Effector CD4-positive, alpha-beta T cell (primary cell): ENCODE measurements around the gene C1QBP.
"Not testable (repeated sequence)": the region's sequence is repeated elsewhere in the genome, so short reads cannot be mapped to it uniquely, and the experiment has no call there.

Experiments used
- DNase-seq: peaks from one replicate; pipeline ENCODE4 v3.0.0-alpha.2; 2020

The C1QBP gene

GRCh38 chr17:5431949-5432556, 6.9 kb downstream of the C1QBP start:
- no peak for DNase-seq

DNA sequence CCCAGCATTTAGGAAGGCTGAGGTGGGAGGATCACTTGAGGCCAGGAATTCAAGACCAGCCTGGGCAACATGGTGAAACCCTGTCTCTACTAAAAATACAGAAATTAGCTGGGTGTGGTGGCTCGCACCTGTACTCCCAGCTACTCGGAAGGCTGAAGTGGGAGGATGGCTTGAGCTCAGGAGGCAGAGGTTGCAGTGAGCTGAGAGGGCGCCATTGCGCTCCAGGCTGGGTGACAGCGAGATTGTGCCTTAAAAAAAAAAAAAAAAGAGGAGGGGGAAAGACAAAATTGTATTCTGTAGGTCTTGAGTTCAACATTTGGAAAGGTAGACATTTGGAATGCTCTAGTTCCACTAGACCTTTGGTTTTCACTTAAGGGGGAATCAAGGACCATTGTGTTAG, 7.7 kb downstream of the C1QBP start:
- not testable (repeated sequence) for DNase-seq

DNA sequence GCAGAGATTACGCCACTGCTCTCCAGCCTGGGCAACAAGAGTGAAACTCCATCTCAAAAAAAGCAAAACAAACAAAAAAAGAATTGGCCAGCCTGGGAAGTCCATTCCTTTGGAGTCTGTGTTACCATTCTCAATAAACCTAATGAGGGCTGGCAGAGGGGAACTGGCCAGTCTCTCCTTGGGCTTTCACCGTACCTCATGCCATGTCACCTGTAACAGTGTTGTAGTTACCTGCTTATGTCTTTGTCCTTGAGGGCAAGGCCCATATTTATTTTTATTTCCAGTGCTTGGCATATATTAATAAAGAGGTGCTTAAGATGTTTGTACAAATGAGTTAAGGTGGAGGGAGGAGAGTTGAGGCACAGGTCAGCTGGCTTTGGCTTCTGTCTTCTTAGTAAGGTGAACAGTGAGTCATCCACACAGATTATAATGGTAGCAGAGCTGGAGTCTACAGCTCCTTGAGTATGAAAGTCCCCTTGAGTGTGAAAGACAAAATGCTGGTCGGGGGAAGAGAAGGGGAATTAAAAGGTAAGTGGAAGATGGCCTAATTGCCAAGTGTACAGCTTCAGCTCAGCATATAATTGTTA, 8.4 kb downstream of the C1QBP start:
- DNase-seq, result no peak

- DNase-seq, result no peak
Observed at GRCh38 chr17:5429191-5429887, 9.6 kb downstream of the C1QBP start.

DNA sequence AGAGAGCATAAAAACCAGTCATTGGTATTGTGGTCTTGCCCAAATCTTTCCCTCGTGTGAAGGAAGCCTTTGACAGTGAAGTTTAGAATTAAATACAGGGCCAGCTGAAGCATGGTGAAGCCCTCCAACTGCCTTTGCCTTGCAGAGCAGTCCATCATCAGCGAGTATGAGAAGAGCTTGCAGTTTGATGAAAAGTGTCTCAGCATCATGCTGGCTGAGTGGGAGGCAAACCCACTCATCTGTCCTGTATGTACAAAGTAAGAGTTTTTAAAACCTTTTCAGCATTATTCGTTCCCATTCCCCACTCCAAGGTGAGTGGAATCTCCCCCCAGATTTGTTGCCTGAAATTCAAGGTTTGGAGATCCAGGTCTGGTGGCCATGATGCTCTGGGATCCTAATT, 13.1 kb downstream of the C1QBP start:
- DNase-seq, result no peak

DNA sequence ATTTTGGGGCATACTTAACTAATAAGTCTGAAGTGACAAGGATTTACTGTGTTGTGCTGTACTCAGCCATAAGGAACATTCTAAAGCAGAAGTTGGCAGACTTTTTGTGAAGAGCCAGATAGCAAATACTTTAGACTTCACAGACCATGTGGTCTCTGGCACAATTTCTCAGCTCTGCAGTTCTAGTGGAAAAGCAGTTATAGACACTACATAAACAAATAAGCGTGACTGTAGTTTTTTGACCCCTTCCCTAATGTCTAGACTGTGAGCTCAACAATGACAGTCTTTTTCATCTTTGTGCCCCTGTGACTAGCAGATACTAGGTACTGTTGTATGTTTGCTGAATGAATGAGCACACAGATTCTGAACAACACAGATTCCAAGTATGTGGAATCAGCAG, 14.0 kb downstream of the C1QBP start:
- no peak for DNase-seq

- no peak for DNase-seq
Observed at GRCh38 chr17:5422505-5422904, 16.4 kb downstream of the C1QBP start.

DNA sequence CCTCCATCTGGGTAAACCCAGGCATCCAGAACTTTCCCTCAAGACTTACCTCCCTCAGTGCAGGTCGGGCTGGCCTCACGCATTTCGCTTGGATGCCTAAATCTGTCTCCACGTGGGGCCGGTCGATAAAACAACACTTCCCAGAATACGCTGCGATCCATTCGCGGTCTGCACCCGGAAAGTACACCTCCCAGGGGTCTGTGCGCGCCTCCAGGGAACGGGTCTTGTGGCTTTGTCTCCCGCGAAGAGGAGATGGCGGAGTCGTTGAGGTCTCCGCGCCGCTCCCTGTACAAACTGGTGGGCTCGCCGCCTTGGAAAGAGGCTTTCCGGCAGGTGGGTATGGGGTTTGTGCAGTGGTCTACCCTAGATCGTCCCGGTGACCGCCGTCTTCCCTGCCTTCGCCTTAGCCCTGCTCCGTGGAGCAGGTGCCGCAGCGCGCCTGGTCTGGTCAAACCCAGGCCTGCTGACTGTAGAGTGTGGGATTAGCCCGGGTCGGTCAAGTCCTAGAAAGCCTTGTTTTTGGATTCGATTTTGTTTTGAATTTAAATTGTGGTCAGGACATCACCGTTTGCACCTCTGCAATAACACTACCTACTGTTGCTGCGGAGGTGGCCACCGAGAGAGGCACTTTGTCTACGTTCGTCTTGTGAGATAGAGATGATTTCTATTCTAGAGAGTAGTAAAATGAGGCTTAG, 18.8 kb downstream of the C1QBP start, which contains the start of gene RPAIN:
TSS of gene RPAIN (plus strand) at position 224 of the 695 bp plus-strand sequence. CDS start at position 253, 29 bp downstream.
- DNase-seq, result peak; percentile 85

DNA sequence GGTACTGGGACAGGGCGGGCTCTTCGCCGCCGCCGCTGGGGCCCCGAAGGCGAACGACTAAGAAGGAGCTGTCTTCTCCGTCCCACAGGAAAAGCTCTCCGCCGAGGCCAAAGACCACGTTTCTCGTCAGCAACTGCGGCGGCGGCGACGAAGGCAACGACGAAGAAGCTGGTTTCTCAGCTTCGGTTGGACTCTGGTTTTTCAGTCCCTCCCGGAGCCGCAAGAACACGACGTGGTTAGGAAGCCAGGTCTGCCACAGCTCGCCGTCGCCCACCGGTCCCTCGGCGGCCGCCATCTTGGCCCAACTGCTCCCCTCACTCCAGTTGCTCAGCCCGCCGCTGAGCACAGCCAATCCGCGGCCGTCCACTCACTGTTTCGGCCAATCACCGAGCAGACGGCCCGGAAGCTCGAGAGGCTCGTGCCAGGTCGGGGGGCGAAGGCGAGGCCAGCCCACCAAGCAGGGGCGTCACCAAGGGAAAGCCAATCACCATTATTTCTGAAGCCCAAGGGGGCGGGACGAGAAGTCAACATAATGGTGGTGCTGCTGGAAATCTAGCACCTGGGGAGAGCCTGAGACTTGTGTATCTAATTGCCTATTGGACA, 19.5 kb downstream of the C1QBP start, which contains the start of gene NUP88:
TSS of gene NUP88 (minus strand) at position 307 of the 603 bp plus-strand sequence. CDS start at position 295, 12 bp downstream.
- peak; percentile 93 for DNase-seq

GRCh38 chr17:5418858-5419355, 20.0 kb downstream of the C1QBP start:
- DNase-seq, result peak; percentile 62

DNA sequence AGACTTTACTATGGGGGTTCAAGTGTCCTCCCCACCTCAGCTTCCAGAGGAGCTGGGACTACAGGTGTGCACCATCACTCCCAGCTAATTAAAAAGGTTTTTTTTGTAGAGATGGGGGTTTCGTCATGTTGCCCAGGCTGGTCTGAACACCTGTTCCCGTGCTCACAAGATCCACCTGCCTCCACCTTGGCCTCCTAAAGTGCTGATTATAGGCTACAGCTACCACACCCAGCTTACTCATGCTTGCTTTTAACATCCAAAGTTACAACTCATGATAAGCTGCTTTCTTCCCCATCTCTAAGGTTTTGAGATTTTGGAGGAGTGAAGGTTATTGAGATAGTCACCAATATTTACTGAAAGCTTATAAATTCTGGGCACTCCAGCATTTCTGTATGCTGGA, 22.1 kb downstream of the C1QBP start:
- DNase-seq, result no peak

DNA sequence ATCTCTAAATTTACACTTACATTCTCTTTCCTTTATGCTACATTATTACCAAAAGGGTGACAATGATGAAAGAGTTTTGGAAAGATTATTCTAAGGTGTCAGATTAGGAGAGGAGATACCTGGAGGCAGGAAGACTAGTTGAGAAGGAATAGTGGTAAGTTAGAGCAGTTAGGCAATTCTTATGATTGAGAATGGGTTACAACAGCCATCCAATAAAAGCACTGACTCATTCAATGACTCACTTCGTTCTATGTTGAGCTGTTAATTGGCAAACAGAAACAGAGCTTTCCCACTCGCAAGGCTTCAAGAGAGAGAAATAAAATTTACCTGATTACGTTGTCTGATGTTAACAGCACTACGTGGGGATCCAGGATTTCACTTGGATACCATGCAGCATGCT, 25.3 kb downstream of the C1QBP start:
- DNase-seq, result no peak

DNA sequence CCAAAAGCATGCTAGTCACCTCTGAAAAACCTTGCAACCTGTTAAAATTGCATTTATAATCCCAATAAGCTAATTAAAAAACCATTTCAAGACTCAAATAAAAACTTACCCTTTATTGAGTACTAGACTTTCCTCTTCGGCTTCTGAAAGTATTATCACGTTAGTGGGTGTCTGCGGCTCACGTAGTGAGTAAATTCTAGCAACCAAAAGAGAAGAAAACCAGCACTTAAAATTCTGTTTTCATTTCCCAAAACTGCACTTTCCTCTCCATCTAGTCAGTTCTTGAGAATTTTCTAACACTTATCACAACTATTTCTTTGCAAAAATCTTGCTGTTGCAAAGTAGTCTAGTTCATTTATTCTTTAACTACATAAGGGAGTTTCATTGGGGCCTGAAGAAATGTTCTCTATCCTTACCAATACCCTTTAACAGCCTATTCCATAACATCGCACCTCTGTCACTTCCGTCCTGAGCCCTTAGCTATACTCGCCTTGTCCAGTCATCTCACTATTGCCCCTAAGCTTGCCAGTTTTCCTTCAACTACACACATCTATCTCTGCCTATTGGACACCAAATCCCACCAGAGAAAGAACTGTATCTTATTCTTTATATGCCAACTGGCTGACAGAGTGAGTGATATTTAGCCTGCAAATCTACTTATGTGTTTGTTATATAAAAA, 28.2 kb downstream of the C1QBP start:
- DNase-seq, result no peak

DNA sequence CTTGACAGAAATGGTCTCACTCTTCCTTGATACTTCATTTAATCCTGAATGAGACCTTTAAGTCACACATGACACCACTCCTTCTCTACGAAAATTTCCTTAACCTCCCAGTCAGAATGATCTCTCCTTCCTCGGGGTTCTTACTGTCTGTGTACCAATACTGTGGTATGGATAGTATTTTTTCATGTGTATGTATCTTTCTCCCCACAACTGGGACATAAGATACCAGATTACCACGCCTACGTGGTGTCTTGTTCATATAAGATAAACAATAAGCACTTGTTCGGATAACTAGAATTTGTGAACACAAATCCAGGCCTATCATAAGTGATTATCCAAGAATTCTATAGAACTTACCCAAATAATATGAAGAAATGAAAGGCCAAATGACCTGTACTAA, 30.8 kb downstream of the C1QBP start:
- DNase-seq, result no peak

- no peak for DNase-seq
Observed at GRCh38 chr17:5405400-5405799, 33.6 kb downstream of the C1QBP start.

- no peak for DNase-seq
Observed at GRCh38 chr17:5399767-5400166, 39.2 kb downstream of the C1QBP start.

- no peak for DNase-seq
Observed at GRCh38 chr17:5396612-5397011, 42.3 kb downstream of the C1QBP start.

DNA sequence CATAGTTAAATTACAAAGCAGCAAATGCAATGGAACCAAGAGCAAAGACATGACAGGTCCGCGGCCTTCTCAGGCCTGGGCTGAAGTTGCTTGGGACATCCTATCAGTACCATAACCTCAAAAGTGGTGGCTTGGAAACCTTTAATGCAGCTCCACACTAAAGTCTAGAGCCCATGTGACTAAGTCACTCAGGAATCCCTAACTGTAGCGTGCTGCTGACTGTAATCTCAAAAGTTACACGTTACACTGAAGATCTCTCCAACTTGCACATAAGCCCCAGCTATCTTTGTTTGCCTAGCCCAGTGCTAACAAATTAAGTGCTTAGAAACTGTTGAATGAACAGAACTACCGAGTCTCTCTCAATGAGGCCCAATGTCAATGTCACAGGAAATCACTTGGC, 47.3 kb downstream of the C1QBP start:
- DNase-seq, result no peak
